ENCODE measurements around the gene HMSD. TPM values are rescaled to one million over a fixed set of nuclear protein-coding genes. Genes with fewer than 3 reads are reported as not detected.
A peak's percentile ranks its signal among the peaks of the same experiment; 100 is the strongest.
"Not testable (repeated sequence)": the region's sequence is repeated elsewhere in the genome, so short reads cannot be mapped to it uniquely, and the experiment has no call there.

HMSD gene, protein sequence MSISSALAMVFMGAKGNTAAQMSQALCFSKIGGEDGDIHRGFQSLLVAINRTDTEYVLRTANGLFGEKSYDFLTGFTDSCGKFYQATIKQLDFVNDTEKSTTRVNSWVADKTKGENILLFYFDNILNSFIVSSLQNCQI
- total RNA-seq = not detected

DNA sequence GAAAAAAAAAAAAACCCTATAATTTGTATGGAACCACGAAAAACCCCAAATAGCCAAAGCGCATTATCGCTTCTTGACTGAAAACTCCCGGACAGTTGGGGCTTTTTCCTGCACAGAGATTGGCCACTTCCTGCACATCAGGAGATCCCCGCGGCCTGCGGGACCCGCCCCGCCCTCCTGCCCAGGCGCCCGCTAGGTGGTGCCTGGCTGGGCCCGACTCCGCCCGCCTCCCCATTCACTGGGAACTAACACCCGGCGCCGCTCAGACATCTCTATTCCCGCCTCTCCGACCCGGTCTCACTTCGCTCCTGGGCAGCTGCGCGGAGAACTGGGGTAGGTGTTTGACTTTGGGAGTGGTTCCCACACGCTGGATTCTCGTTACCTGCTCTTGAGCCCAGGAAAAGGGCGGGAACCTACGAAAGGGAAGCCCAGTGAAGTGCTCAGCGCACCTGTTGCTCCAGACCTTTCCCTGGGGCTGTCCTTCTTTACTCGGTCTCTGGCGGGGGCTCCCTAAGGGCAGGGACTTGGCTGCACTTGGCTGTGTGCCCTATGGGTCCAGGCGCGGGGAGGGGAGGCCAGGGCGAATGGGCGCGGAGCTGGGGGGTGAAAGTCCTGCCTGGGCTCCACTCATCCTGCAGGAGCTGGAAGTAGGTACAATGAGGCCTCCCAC lies at the start of gene HMSD:
HMSD (plus strand) TSS at position 234 of the 670 bp plus-strand sequence. CDS start 4,155 bp downstream, outside the sequence.
- peak; percentile 31 for DNase-seq

DNA sequence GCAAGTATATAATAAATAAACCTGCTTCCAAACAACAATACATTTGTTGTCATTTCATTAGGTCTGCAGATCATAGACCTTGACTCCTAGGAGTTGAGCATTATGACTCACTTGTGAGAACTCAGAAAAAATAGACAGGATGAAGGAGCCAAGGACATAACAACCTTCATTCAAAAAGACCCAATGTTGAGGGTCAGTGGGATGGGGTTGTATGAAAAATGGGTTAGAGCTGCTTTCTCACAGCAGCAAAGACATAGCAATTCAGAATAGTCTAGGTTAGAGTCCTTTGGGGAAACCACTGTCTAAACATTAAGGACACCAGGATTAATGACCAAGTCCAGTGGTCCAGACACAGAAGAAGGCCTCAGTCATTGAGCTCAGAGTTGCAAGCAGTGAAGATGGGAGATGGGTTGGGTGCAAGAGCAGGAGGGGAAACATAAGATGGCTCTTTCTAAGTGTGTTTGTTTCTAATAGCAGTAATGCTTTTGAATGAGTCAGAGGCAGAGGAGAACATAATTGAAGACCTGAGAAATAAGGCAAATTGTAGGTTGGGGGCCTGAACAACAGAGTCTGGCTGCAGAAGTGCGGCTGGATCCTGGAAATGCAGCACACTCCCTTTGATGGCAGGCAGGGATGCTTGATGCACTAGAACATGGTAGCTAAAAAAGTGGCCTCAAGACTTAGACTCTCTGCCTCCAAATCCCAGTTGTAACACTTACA lies 45.1 kb upstream of the HMSD start:
- DNase-seq = no peak

- no peak for DNase-seq
Measured at GRCh38 chr18:63904694-63905093, 44.4 kb upstream of the HMSD start.

DNA sequence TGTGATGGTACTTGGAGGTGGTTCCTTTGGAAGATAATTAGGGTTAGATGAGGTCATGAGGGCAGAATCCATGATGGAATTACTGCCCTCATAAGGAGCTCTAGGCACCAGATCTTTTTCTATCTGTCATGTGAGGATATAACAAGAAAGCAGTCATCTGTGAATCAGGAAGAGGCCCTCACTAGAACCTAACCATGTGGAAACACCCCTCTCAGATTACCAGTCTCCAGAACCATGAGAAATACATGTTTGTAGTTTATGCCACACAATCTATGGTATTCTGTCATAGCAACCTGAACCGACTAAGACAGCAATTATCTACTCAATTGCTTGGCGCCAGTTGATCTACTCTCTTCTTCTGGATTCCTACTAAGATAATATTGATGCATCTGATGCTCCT lies 43.7 kb upstream of the HMSD start:
- DNase-seq = no peak

DNA sequence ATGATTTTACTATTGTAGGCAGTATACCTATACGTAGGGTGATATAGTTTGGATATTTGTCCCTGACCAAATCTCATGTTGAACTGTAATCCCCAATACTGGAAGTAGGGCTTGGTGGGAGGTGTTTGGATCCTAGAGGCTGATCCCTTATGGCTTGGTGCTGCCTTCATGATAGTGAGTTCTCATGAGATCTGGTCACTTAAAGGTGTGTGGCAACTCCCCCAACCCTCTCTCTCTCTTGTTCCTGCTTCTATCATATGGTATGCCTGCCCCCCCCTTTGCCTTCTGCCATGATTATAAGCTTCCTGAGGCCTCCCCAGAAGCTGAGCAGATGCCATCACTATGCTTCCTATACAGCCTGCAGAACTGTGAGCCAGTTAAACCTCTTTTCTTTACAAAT lies 43.0 kb upstream of the HMSD start:
- no peak for DNase-seq

- peak; percentile 37 for DNase-seq
Measured at GRCh38 chr18:63907664-63908063, 41.4 kb upstream of the HMSD start, which contains the start of gene SERPINB10. TSS of gene SERPINB10 (plus strand) at chr18:63907958. CDS start at chr18:63915511, 7,553 bp downstream.

DNA sequence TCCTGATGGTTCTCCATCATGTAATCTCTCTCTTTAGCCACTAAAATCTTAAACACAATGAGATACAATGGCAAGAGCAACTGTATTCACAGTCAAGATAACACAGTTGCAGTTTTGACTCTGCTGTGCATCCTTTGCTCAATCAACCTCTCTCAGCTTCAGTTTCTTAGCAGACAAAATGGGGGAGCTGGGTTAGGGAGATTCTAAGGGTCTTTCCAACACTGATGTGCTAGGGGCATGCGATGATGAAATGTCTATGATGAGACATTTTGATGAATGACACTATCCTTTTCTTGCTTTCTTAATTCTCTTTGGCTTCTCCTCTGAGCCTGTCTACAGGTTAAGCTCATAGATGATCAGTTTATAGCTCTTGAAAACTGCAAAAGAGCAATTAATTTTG lies 40.2 kb upstream of the HMSD start:
- DNase-seq = no peak

GRCh38 chr18:63909870-63910269 lies 39.2 kb upstream of the HMSD start:
- peak; percentile 17 for DNase-seq

- DNase-seq = no peak
Measured at GRCh38 chr18:63917817-63918216, 31.3 kb upstream of the HMSD start.

GRCh38 chr18:63922049-63922448 lies 27.1 kb upstream of the HMSD start:
- no peak for DNase-seq

- DNase-seq = no peak
Measured at GRCh38 chr18:63924551-63924950, 24.6 kb upstream of the HMSD start.

DNA sequence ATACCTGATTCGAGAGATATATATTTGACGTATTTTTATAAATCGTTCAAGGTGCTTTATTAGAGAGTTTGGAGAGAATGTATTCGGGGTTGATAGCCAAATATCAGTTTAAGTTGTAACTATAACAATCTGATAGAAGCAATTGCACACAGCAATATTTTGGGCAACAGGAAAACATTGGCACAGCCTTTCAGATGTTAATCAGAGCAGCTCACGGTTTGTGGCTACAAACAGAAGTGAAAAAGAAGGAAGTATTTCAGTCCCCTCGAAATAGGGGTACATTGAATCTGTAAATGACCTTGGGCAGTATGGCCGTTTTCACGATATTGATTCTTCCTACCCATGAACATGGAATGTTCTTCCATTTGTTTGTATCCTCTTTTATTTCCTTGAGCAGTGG lies 20.8 kb upstream of the HMSD start:
- DNase-seq = no peak

DNA sequence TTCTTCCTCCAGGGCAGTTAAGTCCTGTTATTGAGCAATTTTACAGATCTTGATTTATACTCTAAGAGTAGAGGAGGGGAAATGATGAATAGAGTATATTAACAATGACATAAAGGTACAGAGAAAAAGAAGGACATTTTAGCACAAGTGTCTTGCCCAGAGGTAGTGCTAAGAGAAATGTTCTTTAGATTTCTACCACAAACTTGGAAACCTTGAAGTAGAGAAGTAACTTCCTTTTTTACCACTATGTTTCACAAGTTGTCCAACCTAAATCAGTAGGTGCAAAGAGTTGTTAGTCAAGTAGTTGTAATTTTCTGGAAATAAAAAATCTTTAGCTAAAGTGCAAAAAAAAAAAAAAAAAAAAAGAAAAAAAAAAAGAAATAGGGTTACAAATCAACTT lies 19.7 kb upstream of the HMSD start:
- DNase-seq = not testable (repeated sequence)

DNA sequence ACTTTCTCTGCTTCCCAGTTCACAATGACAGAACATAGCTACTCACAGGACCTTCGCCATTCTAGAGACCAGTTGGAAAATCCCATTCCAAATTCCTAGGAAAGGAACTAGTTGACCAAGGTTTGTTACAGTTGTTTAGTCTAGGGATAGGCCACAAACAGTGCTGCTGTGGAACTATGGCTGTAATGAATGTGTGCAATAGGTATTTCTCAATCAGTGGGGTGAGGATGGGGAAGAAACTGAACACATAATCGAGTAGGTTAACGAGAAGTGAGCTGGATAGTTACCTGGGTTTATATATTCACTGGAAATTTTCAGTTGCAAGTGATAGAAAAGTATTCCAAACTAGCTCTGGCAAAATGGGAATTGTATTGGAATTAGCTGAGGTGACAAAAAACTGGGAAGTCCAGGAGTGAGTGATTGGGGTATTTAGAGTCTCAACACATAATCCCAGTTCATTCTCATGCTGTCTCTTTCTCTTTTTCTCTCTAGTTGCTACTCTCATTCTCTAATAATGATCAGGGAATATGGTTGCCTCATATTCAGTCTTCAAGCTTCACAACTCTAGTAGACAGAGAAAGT lies 18.2 kb upstream of the HMSD start:
- DNase-seq = no peak

- peak; percentile 84 for DNase-seq
Measured at GRCh38 chr18:63936156-63936931, 12.8 kb upstream of the HMSD start.

DNA sequence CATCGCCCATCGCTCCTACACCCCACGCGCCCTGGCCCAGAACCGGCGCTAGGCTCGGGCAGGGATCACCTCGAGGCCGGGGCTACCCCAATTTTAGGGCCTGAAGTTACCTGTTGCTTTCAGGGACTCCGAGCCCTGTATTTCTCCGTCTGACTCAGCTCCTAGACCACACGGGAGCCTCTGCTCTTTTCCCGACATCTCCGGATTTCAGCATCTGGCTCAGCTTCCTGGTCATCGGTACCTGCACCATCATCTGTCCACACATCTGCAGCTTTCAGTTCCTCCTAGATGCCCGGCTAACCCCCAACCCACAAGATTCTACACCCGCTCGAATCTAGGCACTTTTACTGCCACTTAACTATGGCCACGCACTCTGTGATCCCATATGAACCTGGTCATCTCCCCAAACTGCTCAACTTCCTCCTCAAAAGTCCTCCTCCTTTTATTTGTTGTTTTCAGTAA lies 12.1 kb upstream of the HMSD start:
- peak; percentile 2 for DNase-seq

GRCh38 chr18:63940008-63940407 lies 9.1 kb upstream of the HMSD start:
- no peak for DNase-seq

- not testable (repeated sequence) for DNase-seq
Measured at GRCh38 chr18:63940543-63941050, 8.5 kb upstream of the HMSD start.

GRCh38 chr18:63947051-63947790 lies 1.9 kb upstream of the HMSD start:
- DNase-seq = no peak

GRCh38 chr18:63951302-63951705 lies 2.2 kb downstream of the HMSD start:
- DNase-seq = no peak

- DNase-seq = peak; percentile 25
Measured at GRCh38 chr18:63953811-63954210, 4.7 kb downstream of the HMSD start.

All from tongue (tissue), 2 donors.